Bronchial epithelial cell (primary cell): Measurements from ENCODE around the gene ZNF407. TPM values are rescaled to one million over a fixed set of nuclear protein-coding genes. Genes with fewer than 3 reads are reported as not detected.

Experiments used
- DNase-seq: peaks from one replicate; pipeline ENCODE4 v3.0.0-alpha.2; 2010; ENCODE audit warnings: low read depth
- FAIRE-seq: peaks from 2 replicates; lab custom pipeline; 2011; peaks lifted over from hg19 to GRCh38; lab: Jason Lieb, UNC
- H3K27me3 ChIP-seq: 2 replicates; pipeline ENCODE4 v1.5.1; 2011; ENCODE audit warnings: low read length; ENCODE audit not compliant: control insufficient read depth, insufficient read depth
- H3K36me3 ChIP-seq: 2 replicates; pipeline ENCODE4 v1.5.1; 2011; ENCODE audit warnings: low read length; ENCODE audit not compliant: control insufficient read depth, insufficient read depth
- H3K4me3 ChIP-seq: 2 replicates; pipeline ENCODE4 v1.5.1; 2011; ENCODE audit warnings: mild to moderate bottlenecking, low read depth, low read length, control low read depth
- CTCF ChIP-seq: IDR thresholded peaks from 2 replicates; pipeline ENCODE4 v1.5.1; 2011; ENCODE audit warnings: mild to moderate bottlenecking, moderate library complexity, low read length, control low read depth, inconsistent platforms; ENCODE audit not compliant: insufficient read depth, severe bottlenecking
- total RNA-seq: library from RNA; depleted of rRNA; stranded (reverse); fragments of >200 nt; gene quantifications from 2 replicates; pipeline ENCODE4 v1.2.1, GENCODE V29; 2014

ZNF407 gene
- total RNA-seq, 1 donor from 2014 or later: 10.0 TPM

GRCh38 chr18:74950479-74950878 lies 352.8 kb downstream of the ZNF407 start:
- Histone ChIP-seq H3K27me3 (no peaks in the 10 kb centered on the region), H3K4me3 (no peak overlapping the region), H3K36me3 (no peaks in the 10 kb centered on the region)
- peak; percentile 12 for DNase-seq
- no peak for FAIRE-seq
- no peak for TF ChIP-seq CTCF

GRCh38 chr18:74951165-74951760 lies 353.6 kb downstream of the ZNF407 start:
- peak; percentile 77 for FAIRE-seq
- no peak overlapping the region for H3K4me3 ChIP-seq
- no peaks in the 10 kb centered on the region for H3K27me3 ChIP-seq
- no peaks in the 10 kb centered on the region for H3K36me3 ChIP-seq
- no peak for TF ChIP-seq CTCF
- peak; percentile 93 for DNase-seq

DNA sequence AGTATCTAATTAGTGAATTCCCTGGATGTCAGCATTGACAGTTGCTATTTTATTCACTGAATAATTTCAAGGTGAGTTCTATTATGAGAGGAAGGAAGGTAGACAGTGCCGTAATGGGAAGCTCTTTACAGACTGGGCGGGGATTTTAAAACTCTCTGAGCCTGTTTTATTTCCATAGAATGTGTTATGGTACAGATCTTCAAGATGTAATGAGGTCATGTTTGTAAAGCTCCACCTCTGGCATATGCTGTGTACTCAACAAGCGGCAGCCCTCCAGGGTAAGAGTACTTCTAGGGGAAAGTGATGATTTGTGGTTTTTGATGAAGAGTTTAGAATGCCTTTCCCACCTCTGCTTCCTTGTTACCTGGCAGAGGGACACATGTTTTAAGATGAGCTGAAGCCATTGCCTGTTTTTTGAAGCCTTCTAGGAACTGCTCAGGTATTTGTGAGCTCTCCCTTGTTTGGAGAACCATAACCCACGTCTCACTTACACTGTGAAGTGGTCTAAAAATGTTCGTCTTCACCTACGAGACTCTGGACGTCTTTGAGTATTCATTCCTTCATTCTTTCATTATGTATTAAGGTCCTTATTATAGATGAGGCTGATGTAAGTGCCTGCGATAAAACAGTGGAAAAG lies 360.0 kb downstream of the ZNF407 start:
- no peak for TF ChIP-seq CTCF
- Histone ChIP-seq H3K36me3 (no peaks in the 10 kb centered on the region), H3K27me3 (no peaks in the 10 kb centered on the region), H3K4me3 (no peak overlapping the region)
- DNase-seq (peak; percentile 11), FAIRE-seq (no peak)

DNA sequence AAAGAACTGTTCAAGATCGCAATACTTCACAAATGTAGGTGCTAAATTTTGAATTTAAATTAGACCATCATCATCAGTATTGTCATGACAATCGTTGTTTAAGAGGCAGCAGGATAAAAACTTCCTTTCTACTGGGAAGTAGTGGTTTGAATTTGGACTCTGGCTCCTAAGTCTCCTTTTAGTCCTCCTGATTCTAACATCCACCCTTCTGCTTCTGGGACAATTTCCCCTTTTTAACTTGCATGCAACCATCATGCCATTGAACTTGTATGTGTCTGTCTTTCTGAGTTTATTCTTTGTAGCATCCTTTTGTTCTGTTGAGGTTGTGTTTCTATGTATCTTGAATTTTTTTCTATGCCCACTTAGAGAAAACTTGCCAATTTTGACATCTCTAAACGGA lies 361.5 kb downstream of the ZNF407 start:
- no peak for DNase-seq
- no peak for FAIRE-seq
- no peaks in the 10 kb centered on the region for H3K27me3 ChIP-seq
- H3K36me3 ChIP-seq: no peaks in the 10 kb centered on the region
- no peak for TF ChIP-seq CTCF
- H3K4me3 ChIP-seq: no peak overlapping the region

DNA sequence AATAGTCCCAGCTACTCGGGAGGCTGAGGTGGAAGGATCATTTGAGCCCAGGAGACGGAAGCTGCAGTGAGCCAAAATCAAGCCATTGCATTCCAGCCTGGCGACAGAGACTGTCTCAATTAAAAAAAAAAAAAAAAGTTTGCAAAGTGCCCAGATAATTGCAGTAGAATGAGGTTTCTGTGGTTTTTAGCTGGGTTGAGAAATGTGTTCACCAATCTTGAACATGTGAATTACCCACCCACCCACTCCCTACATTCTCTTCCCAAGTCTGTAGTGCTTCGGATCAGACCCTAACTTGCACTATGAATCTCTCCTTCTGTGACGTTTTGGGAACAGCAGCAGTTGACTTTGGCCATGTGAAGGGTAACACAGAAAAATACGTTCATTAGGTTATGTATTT lies 363.9 kb downstream of the ZNF407 start:
- DNase-seq: no peak
- FAIRE-seq: no peak
- no peak overlapping the region for H3K4me3 ChIP-seq

More for the DNA sequence above, 363.9 kb downstream of the ZNF407 start:
- Histone ChIP-seq H3K27me3 (no peaks in the 10 kb centered on the region), H3K36me3 (no peaks in the 10 kb centered on the region)
- TF ChIP-seq CTCF: no peak
